KG1 (cell line): Measurements from ENCODE around the gene MYPOP.

Experiments used
- DNase-seq: peaks from one replicate; lab custom pipeline; 2025; lab: John Stamatoyannopoulos, UW

Gene MYPOP

GRCh38 chr19:45901912-45902650 is at the start of gene MYPOP:
Gene MYPOP (minus strand): TSS chr19:45902613. CDS start chr19:45901773, 840 bp downstream.
- DNase-seq: no peak

GRCh38 chr19:45947926-45948325 is 45.5 kb upstream of the MYPOP start:
- DNase-seq: no peak

GRCh38 chr19:45940515-45940805 is 38.0 kb upstream of the MYPOP start:
- no peak for DNase-seq

DNA sequence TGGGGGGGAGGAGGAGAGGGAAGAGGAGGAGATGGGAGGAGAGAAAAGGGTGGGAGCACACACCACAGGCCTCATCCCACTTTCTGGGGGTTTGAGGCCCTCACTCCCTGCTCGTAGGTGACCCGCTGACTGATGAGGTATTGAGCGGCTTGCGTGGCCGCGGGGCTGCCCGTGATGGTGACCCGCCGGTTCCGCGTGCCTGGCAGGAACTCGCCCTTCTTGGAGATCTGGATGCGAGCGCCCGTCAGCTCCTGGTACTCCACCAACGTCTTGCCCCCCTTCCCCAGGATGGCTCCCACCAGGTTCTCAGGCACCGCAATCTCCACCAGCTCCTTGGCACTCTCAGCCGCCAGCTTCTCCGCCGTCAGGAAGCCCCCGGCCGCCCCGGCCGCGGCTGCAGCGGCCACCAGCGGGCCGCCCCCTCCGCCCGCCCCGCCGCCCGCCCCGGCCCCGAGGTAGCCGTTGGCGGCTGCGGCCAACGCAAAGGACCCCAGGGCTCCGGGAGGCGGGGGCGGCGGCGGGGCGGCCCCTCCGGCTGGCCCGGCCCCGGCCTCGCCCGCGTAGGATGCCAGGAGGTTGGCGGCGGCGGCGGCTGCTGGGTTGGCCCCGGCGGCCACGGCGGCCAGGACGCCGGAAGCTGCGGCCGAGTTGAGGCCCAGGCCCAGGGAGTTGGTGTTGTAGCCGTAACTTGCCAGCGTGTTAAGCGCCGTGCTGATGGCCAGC is 37.5 kb upstream of the MYPOP start:
- DNase-seq: no peak

GRCh38 chr19:45938733-45939319 is 36.4 kb upstream of the MYPOP start:
- no peak for DNase-seq

- no peak for DNase-seq
Measured at GRCh38 chr19:45935267-45935666, 32.9 kb upstream of the MYPOP start.

- no peak for DNase-seq
Measured at GRCh38 chr19:45934551-45935230, 32.3 kb upstream of the MYPOP start.

GRCh38 chr19:45933759-45934158 is 31.3 kb upstream of the MYPOP start:
- DNase-seq: no peak

- DNase-seq: no peak
Measured at GRCh38 chr19:45931055-45931454, 28.6 kb upstream of the MYPOP start.

GRCh38 chr19:45929247-45929646 is 26.8 kb upstream of the MYPOP start:
- no peak for DNase-seq

DNA sequence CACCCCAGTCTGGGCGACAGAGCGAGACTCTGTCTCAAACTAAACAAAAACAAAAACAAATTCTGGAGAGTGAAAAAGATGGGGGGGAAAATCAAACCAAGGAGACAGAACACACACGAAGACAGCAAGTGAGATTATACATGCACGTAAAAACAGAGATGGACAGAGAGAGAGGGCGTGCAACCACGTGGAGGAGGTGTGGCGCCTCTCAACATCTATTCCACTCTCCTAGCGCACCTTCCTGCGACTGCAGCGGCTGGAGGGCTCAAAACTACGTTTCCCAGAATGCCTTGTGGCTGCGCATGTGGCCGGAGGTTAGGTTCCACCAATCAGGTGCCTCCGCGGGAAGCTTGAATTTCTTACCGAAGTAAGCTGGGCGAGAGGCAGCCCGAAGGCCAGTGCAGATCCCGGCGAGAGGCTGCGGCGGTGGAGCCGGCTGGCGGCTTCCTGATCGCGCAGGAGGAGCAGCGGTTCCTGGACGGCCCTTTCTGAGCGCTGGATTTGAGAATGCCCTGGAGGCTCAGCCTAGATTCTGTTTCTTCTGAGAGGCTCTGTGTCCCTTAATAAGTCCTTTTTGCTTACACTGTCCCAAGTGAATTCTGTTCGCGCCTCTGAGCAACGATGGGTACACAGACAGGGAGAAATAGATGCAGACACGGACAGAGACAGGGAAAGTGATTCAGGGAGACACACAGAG is 25.3 kb upstream of the MYPOP start:
- DNase-seq: peak; percentile 77

- DNase-seq: no peak
Measured at GRCh38 chr19:45924891-45925447, 22.6 kb upstream of the MYPOP start.

GRCh38 chr19:45922281-45922680 is 19.9 kb upstream of the MYPOP start:
- no peak for DNase-seq

DNA sequence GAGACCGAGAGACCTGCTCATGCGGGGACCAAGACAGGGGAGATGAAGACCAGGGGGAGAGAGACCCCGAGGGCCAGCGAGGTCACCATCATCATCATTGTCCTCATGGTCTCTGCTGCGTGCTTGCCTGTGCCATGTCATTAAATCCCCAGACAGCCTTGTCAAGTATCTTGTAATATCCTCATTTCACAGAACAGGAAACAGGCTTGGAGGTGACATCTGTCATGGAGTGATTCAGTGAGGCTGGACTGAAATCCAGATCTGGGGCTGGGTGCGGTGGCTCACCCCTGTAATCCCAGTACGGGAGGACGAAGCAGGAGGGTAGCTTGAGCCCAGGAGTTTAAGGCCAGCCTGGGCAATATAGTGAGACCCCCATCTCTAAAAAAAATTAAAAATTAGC is 18.0 kb upstream of the MYPOP start:
- no peak for DNase-seq

- no peak for DNase-seq
Measured at GRCh38 chr19:45919678-45920077, 17.3 kb upstream of the MYPOP start.

- DNase-seq: no peak
Measured at GRCh38 chr19:45918721-45919120, 16.3 kb upstream of the MYPOP start.

DNA sequence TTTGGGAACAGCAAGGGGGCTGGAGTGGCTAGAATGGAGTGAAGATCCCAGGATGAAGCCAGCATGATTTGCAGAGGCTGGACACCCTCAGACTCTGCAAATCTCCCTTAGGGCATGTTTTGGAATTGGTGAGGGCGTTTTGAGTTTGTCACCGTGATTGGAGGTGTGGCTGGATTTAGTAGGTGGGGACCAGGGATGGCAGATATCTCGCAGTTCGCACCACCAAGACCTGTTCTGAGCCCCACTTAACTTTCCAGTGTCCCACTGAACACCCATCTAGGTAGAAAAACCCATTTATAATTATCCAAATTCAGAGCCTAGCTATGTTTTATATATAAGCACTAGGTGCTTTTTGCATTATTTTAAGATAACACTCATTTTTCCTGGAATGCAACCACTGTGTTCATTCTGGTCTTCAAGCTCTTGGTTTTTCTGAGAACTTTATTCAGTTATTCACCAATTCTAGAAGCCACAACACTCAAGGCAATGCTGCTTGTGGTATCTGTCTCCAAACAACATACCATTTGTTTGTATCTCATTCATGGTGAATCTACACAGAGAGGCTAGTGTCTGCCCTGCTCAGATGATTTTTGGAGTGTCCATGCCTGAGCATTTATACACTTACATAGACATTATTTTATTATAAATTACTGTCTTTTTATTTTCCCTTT is 15.1 kb upstream of the MYPOP start:
- no peak for DNase-seq

- DNase-seq: no peak
Measured at GRCh38 chr19:45913874-45914830, 11.7 kb upstream of the MYPOP start, which contains the start of gene NANOS2. Gene NANOS2 (minus strand): TSS chr19:45914778. CDS start chr19:45914693, 85 bp downstream.

DNA sequence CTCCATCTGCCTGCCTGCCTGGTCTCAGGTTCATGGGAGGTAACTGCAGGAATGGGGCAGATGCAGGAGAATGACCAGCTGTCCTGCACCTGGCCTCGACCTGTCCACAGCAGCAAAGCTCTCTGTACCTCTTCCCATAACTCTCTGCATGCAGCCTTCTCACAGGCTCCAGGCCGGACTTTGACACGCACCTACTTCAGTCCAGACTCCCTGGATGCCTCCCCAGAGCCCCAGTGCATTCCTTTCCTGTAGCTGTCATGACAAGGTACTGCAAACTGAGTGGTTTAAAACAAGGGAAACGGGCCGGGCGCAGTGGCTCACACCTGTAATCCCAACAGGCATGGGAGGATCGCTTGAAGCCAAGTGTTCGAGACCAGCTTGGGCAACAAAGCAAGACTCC is 8.9 kb upstream of the MYPOP start:
- no peak for DNase-seq

DNA sequence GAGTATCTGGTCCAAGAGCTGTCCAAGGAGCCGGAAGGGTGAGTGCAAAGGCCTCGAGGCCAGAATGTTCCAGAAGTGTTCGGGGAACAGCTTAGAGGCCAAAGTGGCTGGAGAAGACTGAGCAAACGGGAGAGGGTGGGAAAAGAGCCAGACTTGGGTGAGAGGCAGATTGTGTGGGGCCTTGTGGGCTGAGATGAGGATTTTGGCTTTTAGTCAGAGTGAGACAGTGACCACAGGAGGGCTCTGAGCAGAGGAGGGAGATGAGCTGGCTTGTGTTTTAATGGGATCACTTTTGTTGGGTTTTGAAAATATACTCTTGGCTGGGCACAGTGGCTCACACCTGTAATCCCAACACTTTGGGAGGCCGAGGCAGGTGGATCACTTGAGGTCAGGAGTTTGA is 6.5 kb upstream of the MYPOP start:
- no peak for DNase-seq
